ENCODE data around the gene ZCCHC2. TPM values are rescaled to one million over a fixed set of nuclear protein-coding genes. Genes with fewer than 3 reads are reported as not detected.

ZCCHC2 gene
- polyA plus RNA-seq, 3 donors: 4.1 to 9.5 (median 5.1) TPM

DNA sequence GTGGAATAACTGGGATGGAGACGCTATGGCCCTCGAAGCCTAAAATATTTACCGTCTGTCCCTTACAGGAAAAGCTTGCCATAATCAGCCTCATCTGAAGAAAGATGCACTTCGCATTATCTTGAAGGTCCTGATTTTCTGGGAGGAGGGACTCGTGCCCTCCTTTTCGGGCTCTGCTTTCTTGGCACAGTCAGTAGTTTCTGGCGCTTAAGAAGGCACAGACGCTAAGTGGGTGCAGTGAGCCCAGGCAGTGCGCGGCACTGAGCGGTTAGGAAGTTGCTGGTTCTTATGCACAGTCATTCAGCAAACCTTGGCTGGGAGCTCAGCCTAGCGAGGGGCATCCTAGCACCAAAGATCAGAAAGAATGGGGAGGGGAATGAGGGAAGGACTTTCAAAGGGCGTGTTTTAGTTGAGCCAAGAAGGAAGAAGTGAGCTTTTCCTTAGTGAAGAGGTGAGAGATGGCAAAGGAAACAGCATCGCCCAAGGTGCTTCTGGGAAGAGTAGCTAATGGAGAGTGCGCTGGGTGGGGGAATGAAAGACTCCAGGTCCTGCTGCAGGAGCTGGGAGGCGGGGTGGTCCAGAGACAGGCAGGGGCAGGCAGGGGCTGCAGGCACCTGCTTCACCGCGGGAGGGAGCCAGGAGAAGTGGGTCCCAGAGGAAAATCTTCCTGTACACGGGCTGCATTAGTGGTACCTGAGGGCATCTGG, 64.1 kb downstream of the ZCCHC2 start:
- WGBS, 3 donors: 87 to 92% (median 90%) methylated on average over 19 of the region's 19 CpGs
- no peak overlapping the region for H3K27ac ChIP-seq (ENCODE audit: low read depth, low read length)

DNA sequence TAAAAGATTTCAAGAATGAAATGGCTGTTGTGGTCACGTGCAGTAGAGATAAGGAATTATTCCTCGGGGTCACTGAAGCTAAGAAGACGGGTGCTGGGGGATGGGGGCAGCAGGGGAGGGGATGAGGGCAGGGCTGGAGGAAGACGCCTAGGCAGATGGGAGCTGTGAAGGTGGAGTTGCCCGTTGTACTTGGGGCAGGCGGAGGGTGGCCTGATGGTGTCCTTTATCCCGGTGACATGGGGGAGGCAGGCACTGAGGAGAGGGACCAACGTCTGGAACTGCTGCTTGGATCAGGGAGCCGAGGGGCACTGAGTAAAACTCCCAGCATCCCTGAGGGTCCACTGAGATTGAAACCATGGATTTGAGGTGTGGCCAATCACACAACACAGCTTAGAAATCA, 64.9 kb downstream of the ZCCHC2 start:
- 76 to 86% (median 83%) methylated on average over 9 of the region's 9 CpGs for WGBS, 3 donors
- no peak overlapping the region for H3K27ac ChIP-seq (ENCODE audit: low read depth, low read length)

- no peak overlapping the region for H3K27ac ChIP-seq (ENCODE audit: low read depth, low read length)
- WGBS, 3 donors: 87 to 95% (median 92%) methylated on average over 3 of the region's 3 CpGs
Measured at GRCh38 chr18:62588217-62588616, 65.4 kb downstream of the ZCCHC2 start.

GRCh38 chr18:62590799-62591590, 68.2 kb downstream of the ZCCHC2 start:
- no peak overlapping the region for H3K27ac ChIP-seq (ENCODE audit: low read depth, low read length)
- 44 to 69% (median 47%) methylated on average over 15 of the region's 15 CpGs for WGBS, 3 donors

DNA sequence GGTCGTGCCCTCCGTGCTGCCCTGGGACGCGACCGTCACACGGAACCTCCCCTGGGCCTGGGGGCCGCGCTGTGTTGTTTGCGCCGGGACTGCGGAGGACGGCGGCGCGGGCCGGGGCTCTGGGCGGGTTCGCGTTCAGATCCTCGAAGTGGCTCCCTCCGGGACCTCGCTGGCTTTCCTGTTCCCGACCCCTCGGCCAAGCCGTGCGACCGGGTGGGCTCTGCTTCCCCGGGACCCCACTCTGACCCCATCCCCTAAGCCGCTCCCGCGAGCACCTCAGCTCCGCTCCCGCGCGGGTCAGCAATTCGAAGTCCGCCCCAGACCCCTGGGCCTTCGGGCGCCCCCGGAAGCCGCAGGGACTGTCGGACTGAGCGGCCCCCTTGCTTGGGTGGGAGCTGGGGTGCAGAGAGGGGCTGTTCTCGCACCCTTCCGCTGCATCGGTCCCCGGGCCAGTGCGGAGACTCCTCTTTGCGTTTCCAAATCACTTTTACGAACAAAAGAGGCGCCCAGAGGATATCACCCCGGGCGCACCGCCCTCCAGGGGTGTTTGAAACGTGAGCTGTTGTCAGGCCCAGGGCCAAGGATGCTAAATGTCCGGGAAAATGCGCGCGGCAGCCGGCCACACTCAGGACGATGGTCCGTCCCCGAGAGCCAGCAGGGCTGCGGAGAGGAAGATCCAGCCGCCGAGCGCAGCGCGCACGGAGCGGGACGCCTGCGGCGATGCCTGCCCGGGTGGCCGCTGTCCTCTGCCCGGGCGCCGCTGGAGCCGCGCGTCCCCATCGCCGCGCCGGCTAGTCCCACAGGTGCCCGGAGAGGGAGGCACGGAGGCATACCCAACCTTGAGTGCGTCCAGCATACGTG, 73.5 kb downstream of the ZCCHC2 start:
- WGBS, 3 donors: 2 to 4% (median 2%) methylated on average over 89 to 90 of the region's 90 CpGs
- H3K27ac ChIP-seq (ENCODE audit: low read depth, low read length): no peak overlapping the region

GRCh38 chr18:62601871-62602270, 79.0 kb downstream of the ZCCHC2 start:
- WGBS, 3 donors: 72 to 88% (median 86%) methylated on average over 8 of the region's 8 CpGs
- H3K27ac ChIP-seq (ENCODE audit: low read depth, low read length): no peak overlapping the region

- WGBS, 3 donors: 88 to 95% (median 92%) methylated on average over 8 of the region's 8 CpGs
- H3K27ac ChIP-seq (ENCODE audit: low read depth, low read length): no peak overlapping the region
Measured at GRCh38 chr18:62602706-62603105, 79.9 kb downstream of the ZCCHC2 start.

GRCh38 chr18:62603211-62603610, 80.4 kb downstream of the ZCCHC2 start:
- 75 to 92% (median 85%) methylated on average over 6 of the region's 6 CpGs for WGBS, 3 donors
- no peak overlapping the region for H3K27ac ChIP-seq (ENCODE audit: low read depth, low read length)

GRCh38 chr18:62603979-62604378, 81.2 kb downstream of the ZCCHC2 start:
- 68 to 85% (median 84%) methylated on average over 13 of the region's 13 CpGs for WGBS, 3 donors
- H3K27ac ChIP-seq (ENCODE audit: low read depth, low read length): no peak overlapping the region

- WGBS, 3 donors: 83 to 94% (median 92%) methylated on average over 12 of the region's 12 CpGs
- H3K27ac ChIP-seq (ENCODE audit: low read depth, low read length): no peak overlapping the region
Measured at GRCh38 chr18:62605685-62606084, 82.9 kb downstream of the ZCCHC2 start.

DNA sequence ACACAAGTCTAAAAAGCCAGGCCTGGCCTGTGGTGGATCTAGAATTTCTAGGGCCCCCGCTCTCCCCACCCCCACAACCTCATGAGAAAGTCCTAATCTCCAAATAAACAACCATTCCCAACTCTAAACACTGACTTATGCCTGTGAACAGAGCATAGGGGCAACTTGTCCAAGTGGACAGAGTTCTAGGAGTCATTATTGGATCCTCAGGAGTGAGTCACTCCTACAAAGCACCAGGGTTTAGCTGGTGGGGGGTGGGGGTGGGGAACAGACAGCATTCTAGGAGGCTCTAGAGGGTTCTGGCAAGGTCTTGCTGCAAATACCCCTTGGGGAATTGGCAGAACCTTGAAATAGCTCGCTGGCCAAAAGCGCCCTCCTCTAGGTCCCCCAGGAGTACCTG, 83.3 kb downstream of the ZCCHC2 start:
- WGBS, 3 donors: 85 to 92% (median 86%) methylated on average over 3 of the region's 3 CpGs
- H3K27ac ChIP-seq (ENCODE audit: low read depth, low read length): no peak overlapping the region

DNA sequence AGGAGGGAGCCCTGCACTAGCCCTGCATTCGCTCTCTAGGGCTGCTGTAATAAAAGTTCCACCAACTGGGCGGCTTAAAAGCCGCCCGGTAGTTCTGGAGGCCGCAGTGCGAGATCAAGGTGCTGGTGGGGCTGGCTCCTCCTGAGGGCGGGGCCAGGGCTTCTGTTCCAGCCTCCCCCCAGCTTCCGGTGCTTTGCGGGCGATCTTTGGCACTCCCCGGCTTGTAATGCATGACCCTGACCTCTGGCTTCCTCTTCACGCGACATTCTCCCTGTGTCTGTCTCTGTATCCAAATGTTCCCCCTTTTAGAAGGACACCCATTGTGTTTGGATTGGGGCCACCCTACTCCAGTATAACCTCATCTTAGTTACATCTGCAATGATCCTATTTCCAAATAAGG, 84.5 kb downstream of the ZCCHC2 start:
- WGBS, 3 donors: 83 to 91% (median 90%) methylated on average over 13 of the region's 13 CpGs
- H3K27ac ChIP-seq (ENCODE audit: low read depth, low read length): no peak overlapping the region

DNA sequence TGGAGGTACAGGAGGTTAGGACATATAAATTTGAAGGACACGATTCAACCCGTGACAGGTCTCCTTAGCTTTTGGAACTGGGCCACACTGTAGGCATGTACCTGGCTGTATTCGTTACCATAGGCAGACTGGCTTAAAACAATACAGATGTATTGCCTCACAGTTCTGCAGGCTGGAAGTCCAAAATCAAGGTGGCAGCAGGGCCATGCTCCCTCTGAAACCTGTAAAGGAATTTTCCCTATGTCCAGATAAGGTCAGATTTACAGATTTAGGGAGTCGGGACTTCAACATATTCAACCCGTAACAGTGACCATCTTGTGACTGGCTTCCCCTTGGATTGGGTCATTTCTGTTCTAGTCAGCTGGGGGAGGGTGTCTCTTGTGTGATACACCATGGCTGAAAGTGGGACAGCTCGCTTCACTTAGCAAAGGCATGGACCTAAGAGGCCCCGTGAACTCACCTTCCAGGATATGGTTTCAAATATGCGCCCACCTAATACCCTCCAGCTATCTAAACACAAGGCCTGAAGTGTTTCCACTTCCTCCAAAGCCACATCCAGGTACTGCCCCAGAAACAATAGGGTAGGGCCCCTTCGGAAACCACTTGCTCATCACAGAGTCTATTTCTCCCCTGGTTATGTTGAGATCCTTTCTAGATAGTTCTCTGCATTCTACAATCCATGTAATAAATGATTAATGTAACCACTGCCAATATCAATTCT, 85.0 kb downstream of the ZCCHC2 start:
- no peak overlapping the region for H3K27ac ChIP-seq (ENCODE audit: low read depth, low read length)
- 92 to 94% (median 93%) methylated on average over 9 of the region's 9 CpGs for WGBS, 3 donors

DNA sequence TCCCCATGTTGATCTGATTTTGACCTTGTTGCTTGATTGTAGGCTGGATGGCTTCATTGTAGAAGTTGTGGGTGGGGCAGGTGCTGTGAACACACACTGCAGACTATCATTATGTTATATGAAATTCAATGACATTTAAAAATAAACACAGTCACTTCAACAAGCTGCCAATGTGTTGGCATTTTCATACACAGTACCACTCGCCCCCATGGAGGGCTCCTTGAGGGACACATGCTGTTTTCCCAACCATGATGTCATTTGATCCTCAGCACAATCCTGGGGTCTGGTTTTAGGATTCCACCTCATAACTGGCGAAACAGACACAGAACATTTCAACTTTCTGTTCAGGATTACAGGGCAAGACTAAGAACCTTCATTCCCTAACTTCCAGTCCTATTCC, 86.9 kb downstream of the ZCCHC2 start:
- 88 to 91% (median 88%) methylated on average over 2 of the region's 2 CpGs for WGBS, 3 donors
- no peak overlapping the region for H3K27ac ChIP-seq (ENCODE audit: low read depth, low read length)

DNA sequence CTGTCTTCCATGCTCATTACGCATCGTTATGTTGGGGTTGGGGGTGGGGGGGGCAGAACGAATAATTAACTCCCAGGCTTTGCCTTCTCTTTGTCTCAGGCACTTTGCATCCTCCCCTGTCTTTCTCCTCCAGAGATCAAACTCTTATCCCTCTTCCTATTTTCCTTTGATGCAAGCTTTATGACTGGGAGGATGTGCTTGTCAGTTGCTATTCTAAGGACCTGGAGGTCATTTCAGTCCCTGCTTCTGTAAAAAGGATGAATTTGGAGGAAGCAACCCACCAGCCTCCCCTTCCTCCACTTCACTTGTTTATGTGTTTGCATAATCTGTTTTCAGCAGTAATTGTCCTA, 87.5 kb downstream of the ZCCHC2 start:
- no peak overlapping the region for H3K27ac ChIP-seq (ENCODE audit: low read depth, low read length)
- 59 to 77% (median 71%) methylated on average over 3 of the region's 3 CpGs for WGBS, 3 donors

- H3K27ac ChIP-seq (ENCODE audit: low read depth, low read length): no peak overlapping the region
- WGBS, 3 donors: 29 to 55% (median 55%) methylated on average over 24 of the region's 24 CpGs
Measured at GRCh38 chr18:62610701-62611411, 88.0 kb downstream of the ZCCHC2 start.

DNA sequence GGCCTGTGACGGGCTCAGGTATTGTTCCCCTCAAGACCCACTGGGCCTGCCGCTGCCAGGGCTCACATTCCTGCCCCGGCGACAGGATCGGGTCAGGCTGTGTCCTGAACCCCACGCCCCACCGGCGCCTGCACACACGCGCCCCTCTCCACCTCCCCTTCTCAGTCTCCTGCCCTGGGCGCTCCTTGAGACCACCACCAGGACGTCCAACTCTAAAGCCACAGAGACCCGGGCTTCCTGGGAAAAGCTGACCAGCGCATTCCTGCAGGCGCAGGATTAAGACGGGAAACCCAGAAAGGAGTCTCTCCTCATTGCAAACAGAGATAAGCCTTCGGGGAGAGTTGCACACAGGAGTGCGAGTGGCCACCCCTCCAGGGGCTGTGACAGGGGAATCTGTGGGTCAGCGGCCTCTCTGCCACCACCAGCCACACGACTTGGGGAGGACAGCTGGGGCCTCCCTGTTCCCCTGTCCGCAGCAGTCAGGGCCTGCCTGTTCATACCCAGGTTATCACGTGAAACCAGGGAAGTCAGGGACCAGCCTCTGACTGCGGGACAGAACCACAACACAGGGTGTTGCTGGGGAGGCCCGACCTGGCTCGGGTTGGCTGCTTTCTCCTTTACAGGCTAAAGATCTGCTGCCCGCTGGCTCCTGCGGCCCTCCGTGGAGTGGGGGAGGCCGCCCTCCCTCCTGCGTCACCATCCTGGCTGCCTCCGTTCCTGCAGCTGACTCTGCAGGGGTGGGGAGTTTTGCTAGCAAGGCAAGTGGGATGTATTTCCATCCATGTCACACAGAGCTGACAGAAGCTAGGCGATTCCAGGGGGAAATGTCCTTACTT, 88.8 kb downstream of the ZCCHC2 start:
- WGBS, 3 donors: 45 to 54% (median 54%) methylated on average over 32 of the region's 32 CpGs
- H3K27ac ChIP-seq (ENCODE audit: low read depth, low read length): no peak overlapping the region
